Ishikawa (cell line): Measurements from ENCODE around the gene FTO.

Source experiments
- EP300 ChIP-seq: IDR thresholded peaks from 2 replicates; pipeline ENCODE4 v1.6.1; 2012; ENCODE audit warnings: borderline replicate concordance
- RAD21 ChIP-seq: IDR thresholded peaks from 2 replicates; pipeline ENCODE4 v1.6.1; 2012; ENCODE audit warnings: low read depth

- no peak for TF ChIP-seq EP300
- no peak for TF ChIP-seq RAD21
Measured at GRCh38 chr16:54090602-54091001, 386.6 kb downstream of the FTO start.
